ENCODE results near the gene AMPH. TPM values are rescaled to one million over a fixed set of nuclear protein-coding genes. Genes with fewer than 3 reads are reported as not detected.
"Not testable (repeated sequence)": the region's sequence is repeated elsewhere in the genome, so short reads cannot be mapped to it uniquely, and the experiment has no call there.

The AMPH gene
- total and polyA plus RNA-seq, 7 experiments from 2014 or later, result 0.11 to 0.28 TPM; not detected in 5

DNA sequence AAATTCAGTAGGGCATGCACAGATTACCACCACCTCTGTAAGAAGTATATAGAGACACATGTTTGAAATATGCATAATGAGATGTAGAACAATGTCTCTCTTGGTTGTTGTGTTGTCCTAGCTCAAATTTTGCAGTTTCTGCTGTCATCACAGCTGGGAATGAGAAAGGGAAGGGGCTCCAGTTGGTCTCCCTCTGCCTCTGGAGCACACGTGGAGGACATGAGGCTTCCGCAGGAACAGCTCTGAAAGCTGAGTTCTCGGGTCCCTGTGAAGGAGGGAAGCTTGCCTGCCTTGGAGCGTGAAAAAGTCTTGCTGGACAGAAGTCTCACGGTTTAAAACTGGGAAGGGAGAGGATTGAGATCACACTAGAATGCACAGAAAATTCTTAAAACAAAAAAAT is 289.0 kb downstream of the AMPH start:
- H3K27me3 Mint-ChIP-seq; DNase-seq; POLR2A ChIA-PET; H3K36me3 ChIP-seq (ENCODE audit: control insufficient read depth in 2 of 3, insufficient read depth in 3 of 3, low read length in 3 of 3); H3K9me3 Mint-ChIP-seq; ATAC-seq; intact Hi-C loops (cut with micrococcal nuclease); H3K4me3 ChIP-seq (ENCODE audit: low read length); H3K9me3 ChIP-seq (ENCODE audit: control insufficient read depth in 2 of 3, low read length in 3 of 3); H3K27me3 ChIP-seq (ENCODE audit: control insufficient read depth in 2 of 2, insufficient read depth in 2 of 2, low read length in 2 of 2); H3K36me3 Mint-ChIP-seq: not testable (repeated sequence)
- Histone ChIP-seq H3K27ac (ENCODE audit: low read depth, low read length) (peak overlapping the region; percentile 7), H3K4me1 (ENCODE audit: control insufficient read depth in 2 of 2, insufficient read depth in 2 of 2, low read length in 2 of 2) (peaks cover 18 to 32% of the 10 kb centered on the region in 2 donors)
- CTCF ChIA-PET, result interaction anchor here (3.3 kb wide), 1 partner anchor 27 kb away, joined by 13 read pairs; no protein-coding TSS in a partner anchor
- peak overlapping the region in 7 of 10 donors; percentile 21 to 74 (median 44) for H3K4me3 Mint-ChIP-seq
- peak overlapping the region in 8 of 9 donors; percentile 77 to 91 (median 84) for H3K27ac Mint-ChIP-seq
- H3K4me1 Mint-ChIP-seq, result peaks cover 28 to 65% (median 48%) of the 10 kb centered on the region in 7 donors

DNA sequence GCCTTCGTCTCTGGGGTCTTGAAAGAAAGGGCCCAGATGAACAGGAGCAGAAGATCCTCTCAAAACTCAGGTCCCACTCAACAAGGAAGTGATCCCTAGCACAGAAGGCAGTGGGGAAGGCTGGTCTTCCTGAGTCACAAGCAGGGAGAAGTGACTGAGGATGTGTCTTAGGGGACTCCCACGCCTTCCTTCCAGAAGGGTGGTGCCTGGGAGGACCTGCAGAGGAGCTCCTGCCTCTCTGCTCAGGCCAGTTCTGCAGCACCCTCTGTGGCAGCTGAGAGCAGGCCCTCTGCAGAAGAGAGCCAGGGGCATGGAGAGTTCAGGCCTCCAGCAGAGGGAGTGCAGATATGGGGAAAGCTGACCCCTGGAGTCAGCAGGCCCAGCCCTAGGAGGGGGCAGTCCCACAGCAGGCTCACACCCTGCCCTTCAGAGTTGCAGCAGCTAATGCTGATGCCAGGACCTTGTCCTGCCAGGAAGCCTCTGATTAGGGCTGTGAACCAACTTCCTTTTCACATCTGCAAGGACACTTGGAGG is 289.9 kb downstream of the AMPH start:
- H3K4me3 ChIP-seq (ENCODE audit: low read length); H3K9me3 ChIP-seq (ENCODE audit: control insufficient read depth in 2 of 3, low read length in 3 of 3); H3K27me3 Mint-ChIP-seq; POLR2A ChIA-PET; intact Hi-C loops (cut with micrococcal nuclease); H3K9me3 Mint-ChIP-seq; H3K36me3 Mint-ChIP-seq; H3K36me3 ChIP-seq (ENCODE audit: control insufficient read depth in 2 of 3, insufficient read depth in 3 of 3, low read length in 3 of 3); H3K27me3 ChIP-seq (ENCODE audit: control insufficient read depth in 2 of 2, insufficient read depth in 2 of 2, low read length in 2 of 2); DNase-seq: not testable (repeated sequence)
- Mint-ChIP-seq H3K27ac (peak overlapping the region; percentile 71 to 90 (median 84)), H3K4me3 (peak overlapping the region in 6 of 10 donors; percentile 13 to 74 (median 52)), H3K4me1 (peaks cover 30 to 68% (median 51%) of the 10 kb centered on the region in 7 donors)
- H3K27ac ChIP-seq (ENCODE audit: low read depth, low read length), result peak overlapping the region; percentile 33
- H3K4me1 ChIP-seq (ENCODE audit: control insufficient read depth in 2 of 2, insufficient read depth in 2 of 2, low read length in 2 of 2), result peaks cover 19 to 32% of the 10 kb centered on the region in 2 donors
- ATAC-seq, result peak; percentile 36
- CTCF ChIA-PET, result interaction anchor here (0.6 to 3.3 kb wide), 5 partner anchors 26 to 125 kb away, joined by 3 to 13 read pairs (median 5); no protein-coding TSS in a partner anchor

DNA sequence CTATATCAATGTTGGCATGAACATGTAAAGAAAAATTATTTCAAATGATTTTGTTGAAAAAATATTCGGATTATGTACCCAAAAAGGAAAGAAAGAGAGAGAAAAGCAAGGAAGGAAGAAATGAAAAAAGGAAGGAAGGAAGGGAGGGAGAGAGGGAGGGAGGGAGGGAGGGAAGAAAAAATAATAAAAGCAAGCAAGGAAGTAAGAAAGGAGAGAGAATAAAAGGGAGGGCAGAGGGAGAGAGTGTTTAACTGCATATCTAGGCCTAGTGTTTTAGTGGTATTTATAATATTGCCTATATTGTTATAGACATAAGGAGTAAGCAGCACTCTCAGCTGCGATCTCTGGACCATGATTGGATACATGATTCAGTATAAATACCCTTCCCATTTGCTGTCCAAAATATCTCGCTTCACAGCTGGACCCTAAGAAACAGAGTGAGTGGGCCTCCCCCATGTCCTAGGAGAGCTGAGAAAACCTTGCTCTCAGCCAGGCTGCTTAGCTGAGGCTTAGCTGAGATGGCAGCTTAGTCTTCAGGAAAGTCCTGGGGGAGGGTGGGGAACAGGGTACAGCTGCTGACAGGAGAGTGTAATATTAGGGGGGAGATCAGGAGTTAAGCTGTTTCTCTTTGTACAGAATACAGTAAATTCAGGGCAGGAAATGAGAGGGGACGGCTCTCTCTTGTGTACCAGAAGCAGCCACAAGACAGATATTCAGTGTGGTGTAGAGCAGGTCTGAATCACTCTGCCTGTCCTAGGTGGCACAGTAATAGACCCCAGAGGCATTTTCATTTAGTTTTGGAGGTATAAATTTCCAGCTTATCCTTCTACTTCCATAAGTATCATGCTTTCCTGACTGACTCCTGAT is 291.0 kb downstream of the AMPH start:
- H3K27ac ChIP-seq (ENCODE audit: low read depth, low read length), result no peak overlapping the region

DNA sequence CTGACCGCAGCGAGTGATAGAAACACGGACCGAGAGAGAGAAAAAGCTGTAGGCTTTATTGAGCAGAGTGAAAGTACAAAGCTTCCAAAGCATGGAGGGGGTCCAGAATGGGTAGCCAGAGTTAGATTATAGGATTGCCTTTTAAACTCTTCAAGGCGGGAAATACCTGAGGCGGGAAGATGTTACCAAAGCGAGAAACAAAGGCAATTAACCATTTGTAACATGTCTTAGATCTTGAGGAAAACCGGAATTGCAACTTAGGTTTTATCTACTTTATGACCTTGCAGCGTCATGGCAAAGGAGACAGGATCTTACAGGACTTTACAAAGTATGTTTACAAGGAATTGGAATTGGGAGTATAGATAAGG is 295.0 kb downstream of the AMPH start:
- H3K36me3 Mint-ChIP-seq; H3K36me3 ChIP-seq (ENCODE audit: control insufficient read depth in 2 of 3, insufficient read depth in 3 of 3, low read length in 3 of 3); H3K27me3 ChIP-seq (ENCODE audit: control insufficient read depth in 2 of 2, insufficient read depth in 2 of 2, low read length in 2 of 2); H3K9me3 Mint-ChIP-seq; H3K27me3 Mint-ChIP-seq; H3K9me3 ChIP-seq (ENCODE audit: control insufficient read depth in 2 of 3, low read length in 3 of 3); DNase-seq; ATAC-seq: not testable (repeated sequence)
- Mint-ChIP-seq H3K4me3 (peak overlapping the region; percentile 38 to 76 (median 64)), H3K27ac (peak overlapping the region in 8 of 9 donors; percentile 48 to 92 (median 80)), H3K4me1 (peaks cover 12 to 46% (median 36%) of the 10 kb centered on the region in 7 donors)
- Histone ChIP-seq H3K4me3 (ENCODE audit: low read length) (peak overlapping the region; percentile 42), H3K4me1 (ENCODE audit: control insufficient read depth in 2 of 2, insufficient read depth in 2 of 2, low read length in 2 of 2) (peaks cover 21% of the 10 kb centered on the region in 2 donors), H3K27ac (ENCODE audit: low read depth, low read length) (peak overlapping the region; percentile 52)
- intact Hi-C loops (cut with micrococcal nuclease), result loop anchor here in 1 of 2 donors (5.0 kb wide), 1 partner anchor 159 kb away; the partner anchor contains the start of gene STARD3NL
- ChIA-PET CTCF (interaction anchor here (0.8 to 5.6 kb wide), 17 partner anchors 9 to 229 kb away, joined by 3 to 78 read pairs (median 6); no protein-coding TSS in a partner anchor), POLR2A (interaction anchor here (1.0 to 1.9 kb wide), 3 partner anchors 8 to 108 kb away, joined by 3 to 7 read pairs (median 5); no protein-coding TSS in a partner anchor)

More for the DNA sequence above, 291.0 kb downstream of the AMPH start:
- DNase-seq (no peak), ATAC-seq (no peak)
- no peaks in the 10 kb centered on the region for H3K27me3 Mint-ChIP-seq
- ChIA-PET POLR2A (interaction anchor here (0.9 to 1.0 kb wide), 2 partner anchors 20 to 27 kb away, joined by 3 to 5 read pairs; no protein-coding TSS in a partner anchor), CTCF (interaction anchor here (0.6 to 1.8 kb wide), 8 partner anchors 9 to 124 kb away, joined by 3 to 8 read pairs (median 3); no protein-coding TSS in a partner anchor)
- peak overlapping the region in 9 of 10 donors; percentile 9 to 74 (median 46) for H3K4me3 Mint-ChIP-seq
- Histone ChIP-seq H3K9me3 (ENCODE audit: control insufficient read depth in 2 of 3, low read length in 3 of 3) (no peaks in the 10 kb centered on the region), H3K4me1 (ENCODE audit: control insufficient read depth in 2 of 2, insufficient read depth in 2 of 2, low read length in 2 of 2) (peaks cover 22 to 32% of the 10 kb centered on the region in 2 donors), H3K27me3 (ENCODE audit: control insufficient read depth in 2 of 2, insufficient read depth in 2 of 2, low read length in 2 of 2) (no peaks in the 10 kb centered on the region), H3K4me3 (ENCODE audit: low read length) (no peak overlapping the region), H3K36me3 (ENCODE audit: control insufficient read depth in 2 of 3, insufficient read depth in 3 of 3, low read length in 3 of 3) (no peaks in the 10 kb centered on the region)
- H3K9me3 Mint-ChIP-seq, result no peaks in the 10 kb centered on the region
- peaks cover 0 to 1% (median 0%) of the 10 kb centered on the region in 5 donors for H3K36me3 Mint-ChIP-seq
- peak overlapping the region; percentile 71 to 90 (median 84) for H3K27ac Mint-ChIP-seq
- intact Hi-C loops (cut with micrococcal nuclease), result loop anchor here in 1 of 2 donors (5.0 kb wide), 1 partner anchor 163 kb away; the partner anchor contains the start of gene STARD3NL
- H3K4me1 Mint-ChIP-seq, result peaks cover 28 to 69% (median 52%) of the 10 kb centered on the region in 7 donors

DNA sequence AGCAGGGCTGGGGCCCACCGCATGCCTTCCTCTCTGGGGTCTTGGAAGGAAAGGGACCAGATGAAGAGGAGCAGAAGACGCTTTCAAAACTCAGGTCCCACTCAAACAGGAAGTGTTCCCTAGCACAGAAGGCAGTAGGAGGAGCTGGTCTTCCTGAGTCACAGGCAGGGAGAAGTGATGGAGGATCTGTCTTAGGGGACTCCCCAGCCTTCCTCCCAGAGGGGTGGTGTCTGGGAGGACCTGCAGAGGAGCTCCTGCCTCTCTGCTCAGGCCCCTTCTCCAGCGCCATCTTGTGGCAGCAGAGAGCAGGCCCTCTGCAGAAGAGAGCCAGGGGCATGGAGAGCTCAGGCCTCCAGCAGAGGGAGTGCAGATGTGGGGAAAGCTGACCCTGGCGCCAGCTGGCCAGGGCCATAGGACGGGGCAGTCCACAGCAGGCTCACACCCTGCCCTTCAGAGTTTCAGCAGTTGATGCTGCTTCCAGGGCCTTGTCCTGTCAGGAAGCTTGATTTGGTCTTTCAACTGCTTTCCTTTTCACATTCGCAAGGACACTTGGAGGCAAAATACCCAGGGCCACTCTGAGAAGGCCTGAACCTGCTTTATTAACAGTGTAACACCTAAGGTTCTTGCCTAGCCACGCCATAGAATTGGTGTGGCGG is 295.6 kb downstream of the AMPH start:
- H3K27ac Mint-ChIP-seq, result peak overlapping the region; percentile 48 to 92 (median 77)
- no peaks in the 10 kb centered on the region for H3K36me3 ChIP-seq (ENCODE audit: control insufficient read depth in 2 of 3, insufficient read depth in 3 of 3, low read length in 3 of 3)
- intact Hi-C loops (cut with micrococcal nuclease), result loop anchor here (1.0 to 5.0 kb wide), 7 partner anchors 16 to 228 kb away; partner anchors contain the start of gene STARD3NL (in 1 of the 2)
- ChIA-PET CTCF (interaction anchor here (0.6 to 5.6 kb wide), 19 partner anchors 9 to 1569 kb away, joined by 3 to 78 read pairs (median 6); no protein-coding TSS in a partner anchor), POLR2A (interaction anchor here (1.0 to 1.9 kb wide), 3 partner anchors 8 to 108 kb away, joined by 3 to 7 read pairs (median 5); no protein-coding TSS in a partner anchor)
- no peaks in the 10 kb centered on the region for H3K36me3 Mint-ChIP-seq
- peak overlapping the region; percentile 42 for H3K4me3 ChIP-seq (ENCODE audit: low read length)
- peak overlapping the region; percentile 54 to 76 (median 64) for H3K4me3 Mint-ChIP-seq
- H3K4me1 ChIP-seq (ENCODE audit: control insufficient read depth in 2 of 2, insufficient read depth in 2 of 2, low read length in 2 of 2), result peaks cover 16 to 21% of the 10 kb centered on the region in 2 donors
- ATAC-seq (peak; percentile 97), DNase-seq (peak; percentile 58 to 78 (median 73))
- H3K27ac ChIP-seq (ENCODE audit: low read depth, low read length), result peak overlapping the region; percentile 52
- H3K9me3 ChIP-seq (ENCODE audit: control insufficient read depth in 2 of 3, low read length in 3 of 3), result no peaks in the 10 kb centered on the region
- no peaks in the 10 kb centered on the region for H3K27me3 Mint-ChIP-seq
- H3K27me3 ChIP-seq (ENCODE audit: control insufficient read depth in 2 of 2, insufficient read depth in 2 of 2, low read length in 2 of 2), result no peaks in the 10 kb centered on the region
- H3K9me3 Mint-ChIP-seq, result no peaks in the 10 kb centered on the region
- peaks cover 8 to 46% (median 36%) of the 10 kb centered on the region in 7 donors for H3K4me1 Mint-ChIP-seq
